Keratinocyte (primary cell): ENCODE results near the gene KCNK10.

Experiments
- EZH2 ChIP-seq: IDR thresholded peaks from one replicate; pipeline ENCODE4 v1.6.1; 2012; ENCODE audit warnings: inconsistent platforms, mild to moderate bottlenecking, low read length, moderate library complexity
- TF ChIP-seq, protein P1 (sequence below), 3 experiments: IDR thresholded peaks in 1 of 3; conservative IDR thresholded peaks in 1 of 3; optimal IDR thresholded peaks in 1 of 3; 2 replicates in 2 of 3; 3 replicates in 1 of 3; pipeline versions ENCODE3 to v1.5.1; 2011; ENCODE audit warnings: low read length in 3 of 3, mild to moderate bottlenecking in 3 of 3, moderate library complexity in 2 of 3, control low read depth in 1 of 3, inconsistent platforms in 1 of 3; ENCODE audit not compliant: insufficient read depth in 2 of 3; ENCODE audit errors: extremely low read depth in 1 of 3

DNA sequence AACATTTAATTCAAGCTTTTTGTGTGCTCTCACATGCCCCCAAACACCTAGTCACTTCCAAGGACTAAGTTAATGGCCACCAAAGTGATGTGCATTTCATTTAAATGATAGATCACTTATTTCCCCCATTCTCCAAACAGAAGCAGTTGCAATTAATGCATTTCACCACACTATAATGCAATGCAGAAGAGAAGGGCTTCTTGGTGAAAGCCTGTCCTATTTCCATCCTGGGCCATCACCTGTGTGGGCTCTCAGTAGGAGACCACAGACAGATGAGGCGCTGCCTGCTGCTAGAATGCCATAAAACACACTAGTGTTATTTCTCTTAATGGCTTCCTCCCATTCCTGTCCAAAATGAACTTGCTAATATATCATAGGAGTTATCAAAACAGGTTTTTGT, 166.9 kb downstream of the KCNK10 start:
- no peak for TF ChIP-seq EZH2
- TF ChIP-seq, protein P1, sequence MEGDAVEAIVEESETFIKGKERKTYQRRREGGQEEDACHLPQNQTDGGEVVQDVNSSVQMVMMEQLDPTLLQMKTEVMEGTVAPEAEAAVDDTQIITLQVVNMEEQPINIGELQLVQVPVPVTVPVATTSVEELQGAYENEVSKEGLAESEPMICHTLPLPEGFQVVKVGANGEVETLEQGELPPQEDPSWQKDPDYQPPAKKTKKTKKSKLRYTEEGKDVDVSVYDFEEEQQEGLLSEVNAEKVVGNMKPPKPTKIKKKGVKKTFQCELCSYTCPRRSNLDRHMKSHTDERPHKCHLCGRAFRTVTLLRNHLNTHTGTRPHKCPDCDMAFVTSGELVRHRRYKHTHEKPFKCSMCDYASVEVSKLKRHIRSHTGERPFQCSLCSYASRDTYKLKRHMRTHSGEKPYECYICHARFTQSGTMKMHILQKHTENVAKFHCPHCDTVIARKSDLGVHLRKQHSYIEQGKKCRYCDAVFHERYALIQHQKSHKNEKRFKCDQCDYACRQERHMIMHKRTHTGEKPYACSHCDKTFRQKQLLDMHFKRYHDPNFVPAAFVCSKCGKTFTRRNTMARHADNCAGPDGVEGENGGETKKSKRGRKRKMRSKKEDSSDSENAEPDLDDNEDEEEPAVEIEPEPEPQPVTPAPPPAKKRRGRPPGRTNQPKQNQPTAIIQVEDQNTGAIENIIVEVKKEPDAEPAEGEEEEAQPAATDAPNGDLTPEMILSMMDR (optimal IDR thresholded peaks at IDR 0.05 in 1 of 3, IDR thresholded peaks at IDR 0.05 in 1 of 3, conservative IDR thresholded peaks at IDR 0.05 in 1 of 3; ENCODE audit: extremely low read depth in 1 of 3, insufficient read depth in 2 of 3, low read length in 3 of 3), result no peak
